Esophagus squamous epithelium (tissue), 5 donors: ENCODE results near the gene SIK3. TPM values are rescaled to one million over a fixed set of nuclear protein-coding genes. Genes with fewer than 3 reads are reported as not detected.

Source experiments
- DNase-seq: peaks from one replicate; lab custom pipeline; 2025; lab: John Stamatoyannopoulos, UW
- H3K27ac ChIP-seq, 4 donors: fragments of 200-600 bp; sonication (generic); one replicate each; pipeline ENCODE4 v1.5.1; 2016 to 2019; ENCODE audit warnings: mild to moderate bottlenecking in 1 of 4
- H3K27me3 ChIP-seq, 4 donors: fragments of 200-600 bp; sonication (generic); 1 replicate in 3 of 4; 2 replicates in 1 of 4; pipeline versions ENCODE4 v1.5.1 to v1.6.0; 2017 to 2021; ENCODE audit warnings: antibody characterized with exemption in 1 of 4
- H3K36me3 ChIP-seq, 3 donors: fragments of 200-600 bp; sonication (generic); one replicate each; pipeline ENCODE4 v1.5.1; 2016 to 2019
- H3K4me1 ChIP-seq, 3 donors: fragments of 200-600 bp; sonication (generic); one replicate each; pipeline ENCODE4 v1.5.1; 2017 to 2019
- H3K4me3 ChIP-seq, 4 donors: fragments of 200-600 bp; sonication (generic); 1 replicate in 3 of 4; 2 replicates in 1 of 4; pipeline ENCODE4 v1.5.1; 2016 to 2019; ENCODE audit warnings: mild to moderate bottlenecking in 2 of 4, moderate library complexity in 1 of 4
- H3K9me3 ChIP-seq, 3 donors: fragments of 200-600 bp; sonication (generic); one replicate each; pipeline ENCODE4 v1.5.1; 2016 to 2019
- POLR2A ChIP-seq, 4 donors: fragments of 450-650 bp; IDR thresholded peaks; one replicate each; pipeline ENCODE4 v1.6.1; 2017; ENCODE audit warnings: antibody characterized with exemption in 4 of 4, mild to moderate bottlenecking in 4 of 4, moderate library complexity in 3 of 4
- WGBS, 2 donors: methylation state at CpG; one replicate each; pipeline ENCODE4 v1.1.5; 2018; 5-methylcytosine and 5-hydroxymethylcytosine counted together
- intact Hi-C: fragments of 100-400 bp; cut with DNase I; formaldehyde crosslinking; loops from one replicate; pipeline ENCODE4 v1.15.0; 2022
- total RNA-seq, 4 donors: library from RNA; depleted of rRNA; stranded (reverse); fragments of >200 nt; gene quantifications; one replicate each; pipeline ENCODE4 v1.1.0, GENCODE V29; 2016
- TF ChIP-seq, protein P1 (sequence below), 6 experiments: fragments of 450-650 bp in 4 of 6; fragments of 200-600 bp in 2 of 6; sonication (generic) in 2 of 6; IDR thresholded peaks; one replicate each; pipeline ENCODE4 v1.5.1; 2016 to 2019; ENCODE audit warnings: antibody characterized with exemption in 6 of 6, mild to moderate bottlenecking in 4 of 6, moderate library complexity in 4 of 6
- donor health status: DM: yes; HTN: yes; CAD: no.

SIK3 gene
- total RNA-seq, 4 donors from 2014 or later = 16.2 to 35.1 (median 20.3) TPM

- intact Hi-C loops = no loop called here
- H3K36me3 ChIP-seq = no peaks in the 10 kb centered on the region
- TF ChIP-seq, protein P1, sequence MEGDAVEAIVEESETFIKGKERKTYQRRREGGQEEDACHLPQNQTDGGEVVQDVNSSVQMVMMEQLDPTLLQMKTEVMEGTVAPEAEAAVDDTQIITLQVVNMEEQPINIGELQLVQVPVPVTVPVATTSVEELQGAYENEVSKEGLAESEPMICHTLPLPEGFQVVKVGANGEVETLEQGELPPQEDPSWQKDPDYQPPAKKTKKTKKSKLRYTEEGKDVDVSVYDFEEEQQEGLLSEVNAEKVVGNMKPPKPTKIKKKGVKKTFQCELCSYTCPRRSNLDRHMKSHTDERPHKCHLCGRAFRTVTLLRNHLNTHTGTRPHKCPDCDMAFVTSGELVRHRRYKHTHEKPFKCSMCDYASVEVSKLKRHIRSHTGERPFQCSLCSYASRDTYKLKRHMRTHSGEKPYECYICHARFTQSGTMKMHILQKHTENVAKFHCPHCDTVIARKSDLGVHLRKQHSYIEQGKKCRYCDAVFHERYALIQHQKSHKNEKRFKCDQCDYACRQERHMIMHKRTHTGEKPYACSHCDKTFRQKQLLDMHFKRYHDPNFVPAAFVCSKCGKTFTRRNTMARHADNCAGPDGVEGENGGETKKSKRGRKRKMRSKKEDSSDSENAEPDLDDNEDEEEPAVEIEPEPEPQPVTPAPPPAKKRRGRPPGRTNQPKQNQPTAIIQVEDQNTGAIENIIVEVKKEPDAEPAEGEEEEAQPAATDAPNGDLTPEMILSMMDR (IDR thresholded peaks at IDR 0.05) = no peak
- TF ChIP-seq POLR2A (IDR thresholded peaks at IDR 0.05) = no peak
- 94 to 95% methylated on average over 5 of the region's 5 CpGs for WGBS, 2 donors
- H3K27me3 ChIP-seq = no peaks in the 10 kb centered on the region
- peaks cover 3 to 56% (median 18%) of the 10 kb centered on the region in 3 donors for H3K4me1 ChIP-seq
- DNase-seq = no peak
- no peaks in the 10 kb centered on the region for H3K9me3 ChIP-seq
- no peak overlapping the region for H3K27ac ChIP-seq
- H3K4me3 ChIP-seq = no peak overlapping the region
These were observed 37.0 kb downstream of the SIK3 start for GRCh38 chr11:117061256-117061655.

GRCh38 chr11:117059611-117060148 lies 38.5 kb downstream of the SIK3 start:
- WGBS, 2 donors = 80 to 82% methylated on average over 3 of the region's 3 CpGs

DNA sequence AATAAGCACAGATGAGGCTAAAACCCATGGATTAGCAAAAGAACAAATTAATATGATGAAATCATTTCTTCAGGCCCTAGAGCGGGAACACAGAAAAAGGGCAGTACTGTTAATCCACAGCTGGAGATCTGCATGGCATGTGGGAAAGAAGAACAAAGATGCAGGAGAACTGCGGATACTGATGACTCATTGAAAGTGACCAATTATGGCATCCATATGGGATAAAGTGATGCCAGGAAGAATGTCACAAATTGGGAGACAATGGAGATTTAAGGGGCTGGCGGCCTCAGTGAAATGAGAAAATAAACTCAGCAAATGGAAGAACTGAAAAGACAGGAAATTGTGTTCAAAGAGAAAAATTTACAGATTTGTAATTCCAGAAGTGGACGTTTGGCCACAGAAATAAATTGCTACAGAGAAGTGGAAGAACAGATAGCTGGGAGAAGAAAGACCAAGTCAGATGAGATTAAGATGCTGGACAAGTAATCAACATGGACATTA lies 39.4 kb downstream of the SIK3 start:
- H3K4me3 ChIP-seq = no peak overlapping the region
- H3K36me3 ChIP-seq = no peaks in the 10 kb centered on the region
- peak overlapping the region in 2 of 4 donors; percentile 52 to 59 for H3K27ac ChIP-seq
- WGBS, 2 donors = 40 to 55% methylated on average over 4 of the region's 4 CpGs
- H3K9me3 ChIP-seq = no peaks in the 10 kb centered on the region
- H3K27me3 ChIP-seq = no peaks in the 10 kb centered on the region
- TF ChIP-seq, protein P1 (IDR thresholded peaks at IDR 0.05) = no peak
- no peak for TF ChIP-seq POLR2A (IDR thresholded peaks at IDR 0.05)
- intact Hi-C loops = no loop called here
- peaks cover 3 to 46% (median 11%) of the 10 kb centered on the region in 3 donors for H3K4me1 ChIP-seq
- no peak for DNase-seq

More at GRCh38 chr11:117059611-117060148, 38.5 kb downstream of the SIK3 start:
- Histone ChIP-seq H3K9me3 (no peaks in the 10 kb centered on the region), H3K27ac (peak overlapping the region in 2 of 4 donors; percentile 52 to 59), H3K4me1 (peaks cover 3 to 55% (median 17%) of the 10 kb centered on the region in 3 donors), H3K4me3 (no peak overlapping the region), H3K27me3 (no peaks in the 10 kb centered on the region), H3K36me3 (no peaks in the 10 kb centered on the region)
- intact Hi-C loops = no loop called here
- DNase-seq = no peak
- TF ChIP-seq POLR2A (IDR thresholded peaks at IDR 0.05) = no peak
- TF ChIP-seq, protein P1 (IDR thresholded peaks at IDR 0.05) = no peak

GRCh38 chr11:117057727-117058126 lies 40.5 kb downstream of the SIK3 start:
- no peaks in the 10 kb centered on the region for H3K9me3 ChIP-seq
- no peak overlapping the region for H3K4me3 ChIP-seq
- DNase-seq = no peak
- intact Hi-C loops = no loop called here
- no peaks in the 10 kb centered on the region for H3K36me3 ChIP-seq
- TF ChIP-seq, protein P1 (IDR thresholded peaks at IDR 0.05) = no peak
- no peak for TF ChIP-seq POLR2A (IDR thresholded peaks at IDR 0.05)
- H3K27ac ChIP-seq = peak overlapping the region in 3 of 4 donors; percentile 47 to 59 (median 52)
- no peaks in the 10 kb centered on the region for H3K27me3 ChIP-seq
- peaks cover 3 to 44% (median 9%) of the 10 kb centered on the region in 3 donors for H3K4me1 ChIP-seq

DNA sequence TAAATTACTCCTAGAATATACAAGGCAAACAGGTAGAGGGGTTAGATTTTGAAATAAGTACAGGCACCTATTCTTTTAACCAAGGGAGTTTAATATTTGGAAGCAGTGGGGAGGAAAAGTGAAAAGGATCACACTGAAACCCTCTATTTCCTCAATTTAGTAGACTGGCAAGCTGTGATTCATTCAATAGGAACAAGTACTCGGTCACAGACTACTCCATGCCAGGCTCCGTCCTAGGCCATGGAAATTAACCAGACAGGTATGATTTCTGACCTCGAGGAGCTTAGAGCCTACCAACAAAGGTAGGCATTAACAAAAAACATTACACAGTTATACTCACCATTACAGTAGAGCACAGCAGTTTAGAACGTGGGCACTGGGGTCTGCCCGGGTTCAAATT lies 40.9 kb downstream of the SIK3 start:
- intact Hi-C loops = no loop called here
- H3K4me1 ChIP-seq = peaks cover 5 to 46% (median 9%) of the 10 kb centered on the region in 3 donors
- 92 to 94% methylated on average over 5 of the region's 5 CpGs for WGBS, 2 donors
- H3K27me3 ChIP-seq = no peaks in the 10 kb centered on the region
- H3K36me3 ChIP-seq = no peaks in the 10 kb centered on the region
- H3K9me3 ChIP-seq = no peaks in the 10 kb centered on the region
- no peak overlapping the region for H3K4me3 ChIP-seq
- H3K27ac ChIP-seq = peak overlapping the region in 1 of 4 donors; percentile 52
- TF ChIP-seq, protein P1 (IDR thresholded peaks at IDR 0.05) = no peak
- TF ChIP-seq POLR2A (IDR thresholded peaks at IDR 0.05) = no peak
- DNase-seq = no peak
